ENCODE measurements around the gene IL19.

Gene IL19

DNA sequence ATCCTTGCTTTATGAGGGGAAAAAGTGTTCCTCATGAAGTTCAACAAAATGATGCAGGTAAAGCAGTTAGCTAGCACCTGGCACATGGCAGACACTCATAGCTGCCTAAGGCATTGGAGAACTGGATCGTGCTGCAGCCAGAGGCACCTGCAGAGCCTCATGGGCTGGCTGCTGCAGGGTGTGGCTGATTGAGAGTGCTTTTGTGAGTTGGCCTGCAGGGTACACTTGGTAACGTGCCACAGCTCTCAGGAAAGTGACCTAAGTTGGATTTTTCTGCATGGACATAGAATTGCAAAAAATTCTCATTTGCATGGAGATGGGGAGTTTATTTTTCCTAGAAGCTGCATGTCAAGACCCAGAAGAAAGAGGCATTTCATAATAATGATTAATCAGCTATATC lies 63.2 kb downstream of the IL19 start:
- H4K20me1 ChIP-seq (ENCODE audit: insufficient read depth, low read length), result no peaks in the 10 kb centered on the region
- H3K4me1 ChIP-seq (ENCODE audit: insufficient read depth, low read length, severe bottlenecking), result no peaks in the 10 kb centered on the region
- H3K36me3 ChIP-seq (ENCODE audit: insufficient read depth, low read length), result no peaks in the 10 kb centered on the region
- H3K4me2 ChIP-seq (ENCODE audit: low read length), result no peak overlapping the region
- no peaks in the 10 kb centered on the region for H3K79me2 ChIP-seq (ENCODE audit: insufficient read depth, low read length)
- H3K27me3 ChIP-seq (ENCODE audit: insufficient read depth, low read length), result 0 out of 2 replicates have a peak, but pooled peaks cover 5% of the 10 kb centered on the region
- H2AFZ ChIP-seq (ENCODE audit: low read length), result no peak overlapping the region
- no peaks in the 10 kb centered on the region for H3K9me3 ChIP-seq (ENCODE audit: low read length)
- TF ChIP-seq, protein P1, sequence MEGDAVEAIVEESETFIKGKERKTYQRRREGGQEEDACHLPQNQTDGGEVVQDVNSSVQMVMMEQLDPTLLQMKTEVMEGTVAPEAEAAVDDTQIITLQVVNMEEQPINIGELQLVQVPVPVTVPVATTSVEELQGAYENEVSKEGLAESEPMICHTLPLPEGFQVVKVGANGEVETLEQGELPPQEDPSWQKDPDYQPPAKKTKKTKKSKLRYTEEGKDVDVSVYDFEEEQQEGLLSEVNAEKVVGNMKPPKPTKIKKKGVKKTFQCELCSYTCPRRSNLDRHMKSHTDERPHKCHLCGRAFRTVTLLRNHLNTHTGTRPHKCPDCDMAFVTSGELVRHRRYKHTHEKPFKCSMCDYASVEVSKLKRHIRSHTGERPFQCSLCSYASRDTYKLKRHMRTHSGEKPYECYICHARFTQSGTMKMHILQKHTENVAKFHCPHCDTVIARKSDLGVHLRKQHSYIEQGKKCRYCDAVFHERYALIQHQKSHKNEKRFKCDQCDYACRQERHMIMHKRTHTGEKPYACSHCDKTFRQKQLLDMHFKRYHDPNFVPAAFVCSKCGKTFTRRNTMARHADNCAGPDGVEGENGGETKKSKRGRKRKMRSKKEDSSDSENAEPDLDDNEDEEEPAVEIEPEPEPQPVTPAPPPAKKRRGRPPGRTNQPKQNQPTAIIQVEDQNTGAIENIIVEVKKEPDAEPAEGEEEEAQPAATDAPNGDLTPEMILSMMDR (IDR thresholded peaks at IDR 0.05; ENCODE audit: low read length), result no peak
- TF ChIP-seq EZH2 (IDR thresholded peaks at IDR 0.05; ENCODE audit: borderline replicate concordance, low read length), result no peak
- H3K27ac ChIP-seq (ENCODE audit: low read depth, low read length, poor library complexity, severe bottlenecking), result no peak overlapping the region
- no peak overlapping the region for H3K9ac ChIP-seq (ENCODE audit: low read length)
- no peak overlapping the region for H3K4me3 ChIP-seq (ENCODE audit: low read depth, low read length, poor library complexity, severe bottlenecking)
- no peaks in the 10 kb centered on the region for H3F3A ChIP-seq (ENCODE audit: insufficient read depth, low read length)
- H3K9me2 ChIP-seq (ENCODE audit: low read depth, low read length), result no peaks in the 10 kb centered on the region

DNA sequence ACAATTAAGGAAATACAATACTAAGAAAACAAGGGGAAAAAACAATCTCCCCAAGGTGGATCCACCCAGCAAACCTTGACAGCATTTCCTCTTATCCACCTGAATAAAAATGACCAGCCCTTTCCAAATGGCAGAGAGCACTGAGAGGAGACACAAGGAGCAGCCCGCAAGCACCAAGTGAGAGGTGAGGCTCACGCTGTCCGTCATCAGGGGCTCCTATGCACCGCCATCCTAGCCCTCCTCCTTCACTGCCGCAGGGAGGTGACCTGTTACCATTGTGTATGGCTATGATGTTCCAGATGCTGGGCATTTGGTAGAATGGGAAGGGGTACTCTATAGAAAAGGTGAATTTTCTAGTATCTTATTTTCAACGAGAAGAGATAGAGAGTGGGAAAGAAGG lies 63.6 kb downstream of the IL19 start:
- H3K9me2 ChIP-seq (ENCODE audit: low read depth, low read length), result no peaks in the 10 kb centered on the region
- no peak overlapping the region for H3K27ac ChIP-seq (ENCODE audit: low read depth, low read length, poor library complexity, severe bottlenecking)
- H3K4me2 ChIP-seq (ENCODE audit: low read length), result no peak overlapping the region
- H2AFZ ChIP-seq (ENCODE audit: low read length), result no peak overlapping the region
- TF ChIP-seq, protein P1 (IDR thresholded peaks at IDR 0.05; ENCODE audit: low read length), result no peak
- TF ChIP-seq EZH2 (IDR thresholded peaks at IDR 0.05; ENCODE audit: borderline replicate concordance, low read length), result no peak
- no peak overlapping the region for H3K4me3 ChIP-seq (ENCODE audit: low read depth, low read length, poor library complexity, severe bottlenecking)
- H3F3A ChIP-seq (ENCODE audit: insufficient read depth, low read length), result no peaks in the 10 kb centered on the region
- H3K36me3 ChIP-seq (ENCODE audit: insufficient read depth, low read length), result no peaks in the 10 kb centered on the region
- no peaks in the 10 kb centered on the region for H3K79me2 ChIP-seq (ENCODE audit: insufficient read depth, low read length)
- H3K9me3 ChIP-seq (ENCODE audit: low read length), result no peaks in the 10 kb centered on the region
- no peaks in the 10 kb centered on the region for H4K20me1 ChIP-seq (ENCODE audit: insufficient read depth, low read length)
- H3K4me1 ChIP-seq (ENCODE audit: insufficient read depth, low read length, severe bottlenecking), result no peaks in the 10 kb centered on the region
- H3K9ac ChIP-seq (ENCODE audit: low read length), result no peak overlapping the region
- H3K27me3 ChIP-seq (ENCODE audit: insufficient read depth, low read length), result 0 out of 2 replicates have a peak, but pooled peaks cover 5% of the 10 kb centered on the region

DNA sequence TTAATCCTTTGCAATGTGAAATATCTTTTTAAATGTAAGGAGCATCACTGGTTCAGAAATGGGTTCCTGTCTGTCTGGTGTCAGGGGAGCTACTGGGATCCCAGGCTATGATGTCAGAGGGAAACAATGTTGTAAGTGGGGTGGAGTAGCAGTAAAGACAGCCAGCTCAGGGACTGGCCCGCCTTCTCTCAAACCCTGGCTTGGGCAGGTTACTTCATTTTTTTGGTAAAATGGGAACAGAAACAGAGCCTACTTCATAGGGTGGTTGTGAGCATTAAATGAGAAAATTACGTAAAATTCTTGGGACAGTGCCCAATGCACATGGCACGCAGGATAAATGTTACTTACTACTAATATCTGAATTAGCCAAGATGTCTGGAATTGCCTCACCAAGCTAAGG lies 64.1 kb downstream of the IL19 start:
- no peaks in the 10 kb centered on the region for H3F3A ChIP-seq (ENCODE audit: insufficient read depth, low read length)
- H3K79me2 ChIP-seq (ENCODE audit: insufficient read depth, low read length), result no peaks in the 10 kb centered on the region
- no peak overlapping the region for H3K9ac ChIP-seq (ENCODE audit: low read length)
- no peaks in the 10 kb centered on the region for H3K9me3 ChIP-seq (ENCODE audit: low read length)
- no peaks in the 10 kb centered on the region for H3K9me2 ChIP-seq (ENCODE audit: low read depth, low read length)
- no peak overlapping the region for H3K4me3 ChIP-seq (ENCODE audit: low read depth, low read length, poor library complexity, severe bottlenecking)
- H4K20me1 ChIP-seq (ENCODE audit: insufficient read depth, low read length), result no peaks in the 10 kb centered on the region
- no peaks in the 10 kb centered on the region for H3K4me1 ChIP-seq (ENCODE audit: insufficient read depth, low read length, severe bottlenecking)
- H3K27ac ChIP-seq (ENCODE audit: low read depth, low read length, poor library complexity, severe bottlenecking), result no peak overlapping the region
- H3K36me3 ChIP-seq (ENCODE audit: insufficient read depth, low read length), result no peaks in the 10 kb centered on the region
- TF ChIP-seq EZH2 (IDR thresholded peaks at IDR 0.05; ENCODE audit: borderline replicate concordance, low read length), result no peak
- TF ChIP-seq, protein P1 (IDR thresholded peaks at IDR 0.05; ENCODE audit: low read length), result no peak
- H3K4me2 ChIP-seq (ENCODE audit: low read length), result no peak overlapping the region
- no peak overlapping the region for H2AFZ ChIP-seq (ENCODE audit: low read length)
- 0 out of 2 replicates have a peak, but pooled peaks cover 5% of the 10 kb centered on the region for H3K27me3 ChIP-seq (ENCODE audit: insufficient read depth, low read length)
